ENCODE data around the gene NAA40.

NAA40 gene

DNA sequence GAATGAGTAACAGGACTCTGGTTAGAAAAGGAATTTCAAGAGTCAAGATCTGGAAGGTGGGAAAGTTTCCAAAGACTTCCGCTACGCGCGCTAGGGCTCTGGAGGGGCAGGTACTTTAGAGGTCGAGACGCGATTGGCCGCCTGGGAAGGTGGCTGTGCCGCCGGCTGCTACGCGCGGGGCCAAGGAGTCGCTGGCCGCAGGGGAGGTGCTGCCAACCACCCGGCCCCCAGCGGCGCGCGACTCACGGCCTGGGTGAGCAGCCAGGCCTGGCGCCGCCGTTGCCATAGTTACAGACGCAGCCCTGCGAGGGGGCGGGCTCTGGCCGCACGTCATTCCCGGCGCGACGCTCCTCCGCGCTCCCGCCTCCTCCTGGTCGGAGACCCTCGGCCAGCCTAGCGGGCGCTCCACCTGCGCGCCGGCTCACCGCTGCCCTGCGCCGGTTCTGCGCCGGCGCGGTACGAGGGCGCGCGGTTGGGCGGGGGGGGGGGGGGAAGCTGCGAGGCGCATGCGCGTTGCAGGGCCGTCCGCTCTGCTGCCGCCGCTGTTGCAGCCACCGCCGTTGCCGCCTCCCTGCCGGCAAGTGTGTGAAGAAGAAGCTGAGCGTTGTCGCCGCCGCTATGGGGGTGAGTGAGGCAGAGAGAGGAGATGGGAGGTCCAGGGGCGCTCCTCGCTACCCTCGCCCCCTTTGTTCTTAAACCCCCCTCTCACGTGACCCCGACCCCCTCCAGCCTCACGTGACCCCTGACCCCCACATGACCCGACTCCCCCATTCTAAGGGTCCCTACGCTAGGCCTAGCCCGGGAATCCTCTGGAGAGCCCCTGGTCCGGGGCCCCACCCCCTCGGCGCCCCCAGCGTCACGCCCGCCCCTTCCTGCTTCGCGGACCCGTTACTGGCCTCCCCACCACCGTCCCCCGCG is at the start of gene NAA40:
Gene NAA40, plus strand, starts transcription at position 524 of the 918 bp plus-strand sequence. Its CDS starts 95 bp downstream, at position 619.
- DNase-seq (ENCODE audit: low read depth) = peak; percentile 85

DNA sequence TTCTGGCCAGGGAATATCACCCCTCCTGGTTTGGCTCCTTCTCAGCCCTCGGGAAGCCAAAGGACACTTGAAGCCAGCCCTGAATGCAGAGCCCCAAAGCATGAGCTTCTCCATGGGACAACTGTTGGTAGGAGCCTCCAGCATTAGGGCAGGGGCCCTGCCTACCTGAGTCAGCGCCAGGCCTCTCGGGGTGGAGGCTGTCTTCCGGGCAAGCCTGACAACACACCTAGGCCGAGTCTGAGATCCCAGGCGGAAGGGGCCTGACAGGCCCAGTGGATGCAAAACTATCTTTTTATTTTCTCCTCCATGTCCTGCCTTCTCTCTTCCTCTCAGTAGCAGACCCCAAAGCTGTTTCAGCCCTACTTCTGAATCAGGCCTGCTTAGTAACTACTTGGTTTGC is 49.5 kb upstream of the NAA40 start:
- no peak for DNase-seq (ENCODE audit: low read depth)

DNA sequence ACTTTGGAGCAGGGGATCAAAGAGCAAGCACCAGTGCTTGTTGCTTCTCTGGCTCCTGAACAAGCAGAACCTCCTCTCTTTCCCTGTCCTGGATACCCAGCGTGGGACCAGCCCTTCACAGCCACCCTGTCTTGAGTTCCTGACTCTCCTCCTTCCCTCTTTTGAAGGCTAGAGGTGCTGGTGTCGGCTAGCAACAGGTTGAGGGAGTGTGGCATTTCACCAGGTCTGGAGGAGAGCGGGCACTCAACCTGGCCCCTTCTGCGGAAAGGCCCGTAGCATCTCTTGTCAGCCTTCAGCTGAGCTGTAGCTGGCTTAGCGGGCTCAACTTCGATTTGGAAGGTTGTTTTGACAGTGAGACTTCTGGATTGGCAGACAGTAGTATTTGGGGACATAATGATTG is 48.4 kb upstream of the NAA40 start:
- no peak for DNase-seq (ENCODE audit: low read depth)

DNA sequence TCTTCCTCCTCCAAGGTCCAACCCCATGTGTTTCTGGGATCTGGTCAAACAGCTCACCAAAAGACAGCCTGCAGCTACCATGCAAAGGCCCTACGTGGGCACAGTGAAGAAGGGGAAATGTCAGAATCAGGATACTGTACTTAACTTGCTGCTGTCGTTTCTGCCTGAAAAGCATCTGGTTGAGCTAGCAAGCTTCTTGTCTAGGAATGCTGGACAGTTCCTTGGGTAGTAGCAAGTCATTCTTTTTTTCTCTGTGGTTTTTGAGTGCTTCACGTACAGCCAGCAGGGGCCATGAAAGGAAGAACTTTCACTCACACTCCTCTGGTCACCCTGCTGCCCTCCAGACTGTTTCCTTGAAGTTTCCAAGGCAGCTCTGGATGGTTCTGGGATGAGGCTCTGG is 46.6 kb upstream of the NAA40 start:
- DNase-seq (ENCODE audit: low read depth) = no peak

DNA sequence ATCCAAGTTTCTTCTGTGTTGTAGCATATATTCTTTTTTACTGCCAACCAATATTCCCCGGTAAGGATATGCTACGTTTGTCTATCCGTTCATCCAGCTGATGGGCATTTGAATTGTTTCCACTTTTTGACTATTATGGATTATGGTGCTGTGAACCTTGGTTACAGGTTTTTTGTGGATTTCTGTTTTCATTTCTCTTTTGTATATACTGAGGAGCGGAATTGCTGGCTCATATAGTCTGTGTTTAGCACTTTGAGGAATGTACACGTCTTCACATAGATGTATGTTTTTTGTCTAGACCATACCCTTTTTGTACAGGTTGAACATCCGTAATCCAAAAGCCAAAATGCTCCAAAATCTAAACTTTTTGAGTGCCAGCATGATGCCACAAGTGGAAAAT is 45.4 kb upstream of the NAA40 start:
- no peak for DNase-seq (ENCODE audit: low read depth)

DNA sequence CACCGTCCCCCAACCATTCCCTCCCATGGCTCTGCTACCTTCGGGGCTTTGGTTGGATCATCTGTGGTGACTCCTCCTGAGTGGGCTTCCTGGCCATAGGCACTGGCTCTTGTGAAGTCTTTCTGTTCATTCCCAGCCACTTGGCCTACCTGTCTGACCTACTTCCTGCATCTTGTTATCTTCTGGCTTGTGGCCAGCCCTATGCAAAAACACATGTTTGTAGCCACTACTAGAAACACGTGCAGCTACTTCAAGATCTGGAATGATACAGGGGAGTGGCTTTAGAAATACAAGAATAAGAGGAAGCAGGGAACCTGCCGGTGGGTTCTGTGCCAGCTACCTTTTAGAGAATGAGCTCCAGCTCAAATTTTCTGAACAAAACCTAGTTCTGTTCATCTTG is 42.7 kb upstream of the NAA40 start:
- DNase-seq (ENCODE audit: low read depth) = no peak

DNA sequence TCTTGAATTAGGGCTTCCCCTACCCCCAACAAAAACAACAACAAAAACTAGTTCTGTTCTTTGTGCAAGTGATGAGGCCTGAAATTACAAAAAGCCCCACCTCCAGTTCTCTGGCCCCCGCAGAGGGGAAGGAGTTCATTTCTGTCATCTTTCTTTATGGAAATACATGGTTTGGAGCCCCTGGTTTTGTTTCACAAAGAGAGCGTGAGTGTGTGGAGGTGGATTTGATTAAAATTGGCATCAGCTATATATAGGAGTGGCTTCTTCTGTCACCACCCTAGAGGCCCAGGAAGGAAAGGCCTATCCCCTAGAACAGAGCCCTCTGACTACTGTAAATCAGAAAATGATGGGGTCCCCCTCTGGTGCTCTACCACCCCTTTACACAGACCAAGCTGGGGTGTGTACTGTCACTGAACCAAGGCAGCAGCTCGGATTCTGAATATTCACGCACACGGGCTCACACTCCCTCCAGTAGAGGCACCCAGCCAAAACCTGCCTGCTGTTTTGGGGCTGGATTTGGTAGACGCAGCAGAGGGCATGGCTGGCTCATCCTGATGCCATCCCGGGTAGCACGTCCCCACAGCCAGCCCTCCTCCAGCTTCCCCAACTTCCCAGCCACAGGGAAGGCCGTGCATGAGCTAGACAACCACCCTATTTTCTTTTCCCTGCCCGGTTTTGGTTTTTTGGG is 41.2 kb upstream of the NAA40 start:
- DNase-seq (ENCODE audit: low read depth) = no peak

DNA sequence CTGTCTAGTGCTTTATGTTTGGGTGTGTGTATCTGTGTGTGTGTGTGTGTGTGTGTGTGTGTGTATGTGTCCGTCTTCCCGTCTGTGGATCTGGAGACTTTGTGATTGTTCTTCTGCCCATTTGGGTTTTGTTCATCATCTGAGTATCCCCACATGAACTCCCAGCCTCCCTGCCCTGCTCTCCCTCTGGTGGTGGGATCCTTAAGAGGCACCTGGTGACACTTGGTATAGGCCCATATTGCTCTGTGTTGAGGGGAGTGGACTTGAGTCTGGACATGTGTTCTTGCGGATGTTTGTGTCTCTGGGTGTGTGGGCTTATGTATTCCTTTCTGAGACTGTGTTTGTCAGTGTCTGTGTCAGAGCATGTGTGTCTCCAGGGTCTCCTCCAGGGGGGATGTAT is 37.1 kb upstream of the NAA40 start:
- no peak for DNase-seq (ENCODE audit: low read depth)

DNA sequence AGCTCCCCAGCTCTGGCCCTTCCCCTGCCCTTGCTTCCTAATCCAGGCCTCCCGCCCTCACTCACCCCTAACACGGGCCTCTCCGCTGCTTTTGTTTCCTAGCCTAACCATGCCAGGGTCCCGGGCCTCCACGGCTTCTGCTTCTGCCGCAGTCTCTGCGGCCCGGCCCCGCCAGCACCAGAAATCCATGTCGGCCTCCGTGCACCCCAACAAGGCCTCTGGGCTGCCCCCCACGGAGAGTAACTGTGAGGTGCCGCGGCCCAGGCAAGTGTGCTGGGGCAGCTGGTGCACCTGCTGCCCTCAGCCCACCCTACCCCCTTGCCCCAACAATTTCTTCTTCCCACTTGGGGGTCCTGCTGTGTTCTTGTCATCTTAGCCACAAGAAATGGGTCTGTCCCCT is 34.9 kb upstream of the NAA40 start:
- no peak for DNase-seq (ENCODE audit: low read depth)

DNA sequence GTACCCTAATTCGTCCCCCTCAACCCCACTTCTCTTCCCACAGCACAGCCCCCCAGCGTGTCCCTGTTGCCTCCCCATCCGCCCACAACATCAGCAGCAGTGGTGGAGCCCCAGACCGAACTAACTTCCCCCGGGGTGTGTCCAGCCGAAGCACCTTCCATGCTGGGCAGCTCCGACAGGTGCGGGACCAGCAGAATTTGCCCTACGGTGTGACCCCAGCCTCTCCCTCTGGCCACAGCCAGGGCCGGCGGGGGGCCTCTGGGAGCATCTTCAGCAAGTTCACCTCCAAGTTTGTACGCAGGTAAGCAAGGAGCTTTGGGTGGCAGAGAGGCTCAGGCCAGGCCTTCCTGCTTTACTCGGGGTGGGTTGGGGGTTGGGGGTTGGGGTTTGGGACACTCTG is 34.1 kb upstream of the NAA40 start:
- no peak for DNase-seq (ENCODE audit: low read depth)

DNA sequence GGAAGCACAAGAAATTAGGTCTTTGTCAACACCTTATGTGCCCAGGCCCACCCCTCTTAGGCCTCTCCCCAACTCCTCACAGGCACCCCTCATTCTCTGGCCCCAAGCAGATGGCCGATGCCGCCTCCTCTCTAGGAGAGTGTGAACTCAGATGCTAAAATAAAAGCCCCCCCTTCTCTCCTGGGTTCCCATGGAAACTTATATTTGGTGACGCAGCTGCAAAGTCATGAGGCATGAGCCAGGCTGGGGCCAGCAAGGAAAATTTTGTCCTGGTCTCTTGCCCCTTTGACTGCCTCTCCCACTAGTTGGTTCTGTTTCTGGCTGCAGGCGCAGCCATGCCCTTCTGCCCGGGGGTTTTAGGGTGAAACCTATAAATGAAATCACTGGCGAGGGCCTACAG is 33.6 kb upstream of the NAA40 start:
- no peak for DNase-seq (ENCODE audit: low read depth)

DNA sequence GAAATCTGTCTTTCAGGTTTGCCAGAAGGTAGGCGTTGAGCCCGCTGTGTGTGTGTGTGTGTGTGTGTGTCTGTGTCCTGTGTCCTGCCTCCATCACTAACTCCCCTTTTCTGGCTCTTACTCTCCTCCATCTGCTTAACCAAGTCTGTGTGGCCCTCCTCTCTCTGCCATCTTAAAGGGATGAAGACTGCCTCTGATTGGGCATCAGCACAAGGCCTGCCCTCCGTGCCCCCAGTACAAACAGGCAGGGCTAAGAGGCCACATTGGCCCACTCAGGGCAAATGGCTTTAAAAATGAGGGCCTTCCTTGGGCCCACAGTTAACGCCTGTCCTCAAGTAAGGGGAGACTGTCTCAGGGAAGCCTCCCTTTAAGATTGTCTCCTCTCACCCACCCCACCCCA is 32.7 kb upstream of the NAA40 start:
- DNase-seq (ENCODE audit: low read depth) = no peak

DNA sequence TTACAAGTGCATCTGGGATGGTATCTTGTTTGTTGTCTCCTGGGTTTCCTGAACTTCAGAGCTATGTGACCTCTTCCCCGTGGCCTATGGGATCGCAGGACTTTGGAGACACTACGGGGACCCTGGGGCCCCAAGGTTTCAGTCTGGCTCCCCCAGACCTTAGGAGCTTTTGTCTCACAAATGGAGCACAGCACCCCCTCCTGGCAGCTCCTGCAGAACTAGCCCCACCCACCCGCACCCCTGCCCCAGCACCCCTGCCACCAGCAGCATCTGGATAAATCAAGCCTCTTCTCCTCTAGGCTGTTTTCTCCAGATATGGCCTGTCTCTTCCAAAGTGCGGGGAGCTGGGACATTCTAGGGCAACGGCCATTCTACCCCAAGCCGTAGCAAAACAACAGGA is 32.2 kb upstream of the NAA40 start:
- peak; percentile 29 for DNase-seq (ENCODE audit: low read depth)

DNA sequence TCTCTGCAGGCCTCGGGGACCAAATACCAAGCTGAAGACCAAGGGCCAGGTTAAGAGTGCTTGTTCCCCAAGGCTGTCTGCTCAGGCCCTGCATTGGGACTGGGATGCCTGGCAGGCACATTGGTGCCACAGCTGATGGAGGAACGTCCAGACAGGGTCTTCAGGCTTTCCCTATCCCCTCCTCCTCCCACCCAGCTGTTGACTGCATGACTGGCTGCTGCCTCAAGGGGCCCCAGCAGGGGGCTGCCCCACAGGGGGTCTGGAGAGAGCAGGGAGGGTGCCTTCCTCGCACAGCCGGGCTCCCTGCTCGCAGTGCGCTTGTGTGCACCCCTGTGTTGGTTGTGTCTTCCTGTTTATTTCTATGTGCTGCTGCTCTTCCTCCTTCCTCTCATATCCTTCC is 31.7 kb upstream of the NAA40 start:
- DNase-seq (ENCODE audit: low read depth) = no peak

DNA sequence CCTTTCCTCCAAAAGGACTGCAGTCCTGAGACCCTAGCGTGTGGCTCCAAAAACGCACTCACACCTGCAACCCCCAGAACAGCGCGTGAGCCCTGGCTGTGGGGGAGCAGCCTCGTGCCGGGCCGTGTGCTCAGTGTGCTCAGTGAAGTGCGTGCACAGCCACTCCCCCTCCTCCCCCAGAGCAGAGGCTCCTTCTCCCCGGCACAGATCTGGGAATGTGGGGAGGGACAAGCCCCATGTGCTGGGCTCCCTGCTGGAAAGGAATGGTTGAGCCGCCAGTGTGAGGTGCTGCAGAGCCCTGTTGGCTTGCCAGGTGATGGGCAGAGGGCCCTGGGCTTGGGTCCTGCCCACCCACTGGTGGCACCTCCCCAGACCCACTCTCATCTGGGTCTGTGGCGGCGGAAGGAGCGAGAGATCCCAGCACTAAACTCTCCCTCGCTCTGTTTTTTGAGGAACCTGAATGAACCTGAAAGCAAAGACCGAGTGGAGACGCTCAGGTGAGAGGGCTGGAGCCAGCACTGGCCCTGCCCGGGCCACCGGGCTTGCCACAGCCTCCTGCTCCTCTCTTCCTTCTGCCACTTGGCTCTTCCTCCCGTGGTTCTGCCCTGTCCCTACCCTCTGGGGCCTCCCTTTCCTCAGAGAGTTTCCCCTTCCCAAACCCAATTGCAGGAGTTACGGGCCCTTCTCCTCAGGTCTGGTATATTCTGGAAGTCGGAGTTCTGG is 30.8 kb upstream of the NAA40 start:
- no peak for DNase-seq (ENCODE audit: low read depth)

DNA sequence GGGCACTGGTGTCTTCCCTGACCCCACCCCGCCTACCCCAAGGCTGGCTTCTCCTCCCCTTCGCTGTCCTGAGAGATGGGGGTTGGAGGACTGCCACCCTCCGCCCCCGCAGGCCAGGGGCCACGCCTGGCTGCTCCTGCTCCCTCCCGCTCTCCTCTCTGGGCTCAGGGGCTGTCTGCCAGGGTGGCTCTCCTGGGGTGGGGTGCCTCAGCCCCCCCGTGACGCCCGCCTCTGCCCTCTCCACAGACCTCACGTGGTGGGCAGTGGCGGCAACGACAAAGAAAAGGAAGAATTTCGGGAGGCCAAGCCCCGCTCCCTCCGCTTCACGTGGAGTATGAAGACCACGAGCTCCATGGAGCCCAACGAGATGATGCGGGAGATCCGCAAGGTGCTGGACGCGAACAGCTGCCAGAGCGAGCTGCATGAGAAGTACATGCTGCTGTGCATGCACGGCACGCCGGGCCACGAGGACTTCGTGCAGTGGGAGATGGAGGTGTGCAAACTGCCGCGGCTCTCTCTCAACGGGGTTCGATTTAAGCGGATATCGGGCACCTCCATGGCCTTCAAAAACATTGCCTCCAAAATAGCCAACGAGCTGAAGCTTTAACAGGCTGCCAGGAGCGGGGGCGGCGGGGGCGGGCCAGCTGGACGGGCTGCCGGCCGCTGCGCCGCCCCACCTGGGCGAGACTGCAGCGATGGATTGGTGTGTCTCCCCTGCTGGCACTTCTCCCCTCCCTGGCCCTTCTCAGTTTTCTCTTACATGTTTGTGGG is 30.0 kb upstream of the NAA40 start:
- no peak for DNase-seq (ENCODE audit: low read depth)

DNA sequence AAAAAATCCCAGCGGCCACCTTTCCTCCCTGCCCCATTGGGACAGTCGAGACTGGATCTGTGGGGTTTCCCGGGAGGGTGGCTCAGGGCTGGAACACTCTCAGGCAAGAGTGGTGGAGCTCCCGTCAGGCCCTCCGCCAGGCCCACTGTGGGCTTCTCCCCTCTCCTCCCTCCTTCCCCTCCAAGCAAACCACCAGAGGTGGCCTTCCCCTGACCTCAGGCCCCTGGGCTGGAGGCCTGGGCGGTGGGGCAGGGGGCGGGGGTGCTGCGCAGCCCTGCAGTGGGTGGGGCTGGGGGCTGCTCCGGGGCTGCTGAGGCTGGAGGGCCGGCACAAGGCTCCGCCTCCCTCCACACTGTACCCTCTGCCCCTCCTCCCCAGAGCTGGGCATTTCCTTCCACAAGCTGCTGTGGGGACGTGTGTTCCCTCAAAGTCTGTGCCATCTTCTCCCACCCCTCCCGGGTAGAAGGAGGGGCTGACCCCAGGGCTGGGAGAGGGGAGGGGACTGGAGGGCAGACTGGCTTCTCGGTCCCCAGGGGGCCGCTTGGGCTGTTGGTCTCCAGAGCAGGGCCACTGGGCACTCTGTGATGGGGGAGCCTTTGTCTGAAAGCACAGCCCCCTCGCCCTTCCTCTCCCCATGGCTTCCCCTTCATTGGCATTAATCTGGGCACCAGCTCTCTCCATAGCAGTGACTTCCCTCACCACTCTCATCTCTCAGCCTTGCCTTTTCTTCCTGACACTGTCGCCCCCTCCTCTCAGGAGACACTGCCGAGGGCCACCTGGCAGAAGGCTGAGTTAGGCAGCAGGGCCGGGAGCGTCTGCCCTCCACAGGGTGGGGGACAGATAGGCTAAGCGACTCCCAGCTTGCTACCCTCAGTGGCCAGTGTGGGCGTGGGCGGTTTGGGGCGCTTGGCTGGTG is 29.0 kb upstream of the NAA40 start:
- no peak for DNase-seq (ENCODE audit: low read depth)

DNA sequence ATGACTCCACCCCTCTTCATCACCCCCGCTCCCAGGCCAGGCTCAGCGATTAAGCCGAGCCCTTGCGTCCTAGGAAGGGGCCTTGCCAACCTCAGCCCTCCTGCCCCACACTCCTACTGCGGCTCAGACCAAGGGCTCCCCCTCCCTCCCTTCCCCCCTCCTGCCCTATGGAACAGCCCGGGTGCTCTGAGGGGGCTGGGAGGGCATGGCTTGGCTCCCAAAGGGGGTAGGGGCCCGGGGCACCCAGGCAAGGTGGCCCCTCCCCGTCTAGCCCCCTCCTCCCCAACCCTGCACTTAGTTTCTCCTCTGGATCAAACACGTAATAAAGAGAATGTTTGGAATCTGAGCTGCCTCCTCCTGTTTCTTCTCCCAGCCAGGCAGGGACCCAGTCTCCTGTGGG is 28.1 kb upstream of the NAA40 start:
- no peak for DNase-seq (ENCODE audit: low read depth)

DNA sequence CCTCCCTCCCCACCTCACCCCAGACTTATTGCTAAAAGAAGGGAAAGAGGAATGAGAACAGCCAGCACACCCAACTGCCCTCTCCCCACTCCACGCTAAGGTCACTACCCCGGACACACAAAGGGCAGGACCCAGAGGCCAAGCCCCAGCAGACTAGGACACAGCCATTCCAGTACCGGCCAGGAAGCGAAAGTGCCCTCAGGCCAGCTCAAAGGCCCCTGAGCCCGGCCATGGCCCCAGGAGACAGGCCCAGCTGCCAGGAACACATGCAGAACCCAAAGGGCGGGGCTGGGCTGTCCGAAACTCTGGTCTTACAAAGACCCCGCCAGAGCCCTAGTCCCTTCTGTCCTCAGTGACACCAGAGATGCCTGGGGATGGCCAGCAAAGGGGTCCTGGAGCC is 27.4 kb upstream of the NAA40 start:
- DNase-seq (ENCODE audit: low read depth) = no peak

DNA sequence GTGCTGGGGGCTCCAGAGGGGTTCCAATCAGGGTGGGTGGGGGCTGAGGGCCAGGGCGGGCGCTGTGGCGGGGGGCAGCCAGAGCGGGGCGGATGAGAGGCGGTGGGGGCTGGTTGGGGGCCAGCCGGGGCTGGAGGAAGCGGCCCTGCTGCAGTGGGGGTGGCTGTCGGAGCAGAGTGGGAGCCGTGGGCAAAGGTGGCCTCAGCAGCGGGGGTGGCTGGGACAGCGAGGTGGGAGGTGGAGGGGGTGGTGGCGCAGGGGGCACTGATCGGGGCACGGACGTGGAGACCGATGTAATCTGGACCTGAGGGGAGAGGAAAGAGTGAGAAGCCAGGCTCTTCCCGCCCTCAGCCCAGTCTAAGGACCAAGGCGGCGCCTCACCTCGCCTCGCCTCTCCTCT is 26.9 kb upstream of the NAA40 start:
- DNase-seq (ENCODE audit: low read depth) = no peak

DNA sequence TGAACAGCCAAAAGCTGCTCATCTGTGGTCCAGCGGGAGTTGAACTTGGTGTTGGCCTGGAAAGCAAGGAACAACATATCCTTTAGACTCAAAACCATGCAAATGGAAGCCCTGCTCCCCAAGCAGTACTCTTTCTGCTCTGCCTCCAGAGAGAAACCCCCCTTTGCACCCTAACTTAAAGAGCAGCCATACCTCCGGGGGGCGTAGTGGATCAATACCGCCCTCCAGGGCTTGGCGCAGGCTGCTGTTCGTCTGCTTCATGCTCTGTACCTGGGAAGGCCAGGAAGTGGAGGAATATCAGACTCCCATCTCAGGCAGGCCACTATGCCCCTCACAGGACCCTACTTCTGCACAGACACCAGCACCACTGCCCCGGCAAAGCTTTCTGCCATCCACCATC is 26.1 kb upstream of the NAA40 start:
- DNase-seq (ENCODE audit: low read depth) = no peak
